ENCODE data around the gene AGBL4. TPM values are rescaled to one million over a fixed set of nuclear protein-coding genes. Genes with fewer than 3 reads are reported as not detected.

AGBL4 gene
- total and polyA plus RNA-seq, 11 donors = 0.40 to 1.4 (median 0.54) TPM; not detected in 3

GRCh38 chr1:48720929-48721328, 1302.8 kb downstream of the AGBL4 start:
- H3K36me3 ChIP-seq = no peaks in the 10 kb centered on the region
- H3K27me3 ChIP-seq = no peaks in the 10 kb centered on the region
- H3K27ac ChIP-seq = no peak overlapping the region
- no peaks in the 10 kb centered on the region for H3K4me1 ChIP-seq
- DNase-seq (no peak), ATAC-seq (no peak)
- H3K4me3 ChIP-seq = no peak overlapping the region
- intact Hi-C loops (cut with DNase I) = no loop called here
- H3K9me3 ChIP-seq = no peaks in the 10 kb centered on the region
- no peak for TF ChIP-seq POLR2A (IDR thresholded peaks at IDR 0.05)
- no peak for TF ChIP-seq CTCF (IDR thresholded peaks at IDR 0.05)

DNA sequence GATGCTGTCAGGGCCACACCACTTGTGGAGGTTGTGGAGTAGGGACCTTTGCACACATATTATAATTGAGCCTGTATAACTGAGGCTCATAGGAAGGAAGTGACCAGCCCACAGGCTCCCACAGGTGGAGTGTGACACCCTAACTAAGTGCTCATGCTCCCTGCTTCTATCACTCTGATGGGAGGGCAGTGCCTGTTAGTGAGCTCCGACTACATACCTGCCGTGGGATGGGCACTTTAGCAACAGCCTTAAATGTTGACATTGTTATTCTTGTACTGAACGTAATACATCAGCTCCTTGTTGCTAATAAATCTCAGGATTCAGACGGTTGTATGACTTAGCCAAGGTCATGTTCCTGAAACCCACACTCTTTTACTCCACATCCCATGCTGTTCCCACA, 1305.0 kb downstream of the AGBL4 start:
- Histone ChIP-seq H3K9me3 (no peaks in the 10 kb centered on the region), H3K36me3 (no peaks in the 10 kb centered on the region), H3K4me3 (no peak overlapping the region), H3K27me3 (no peaks in the 10 kb centered on the region), H3K4me1 (no peaks in the 10 kb centered on the region), H3K27ac (no peak overlapping the region)
- intact Hi-C loops (cut with DNase I) = no loop called here
- DNase-seq (no peak), ATAC-seq (no peak)
- TF ChIP-seq CTCF (IDR thresholded peaks at IDR 0.05) (no peak), POLR2A (IDR thresholded peaks at IDR 0.05) (no peak)
- WGBS, 4 donors = 75 to 84% (median 78%) methylated on average over 4 of the region's 4 CpGs

DNA sequence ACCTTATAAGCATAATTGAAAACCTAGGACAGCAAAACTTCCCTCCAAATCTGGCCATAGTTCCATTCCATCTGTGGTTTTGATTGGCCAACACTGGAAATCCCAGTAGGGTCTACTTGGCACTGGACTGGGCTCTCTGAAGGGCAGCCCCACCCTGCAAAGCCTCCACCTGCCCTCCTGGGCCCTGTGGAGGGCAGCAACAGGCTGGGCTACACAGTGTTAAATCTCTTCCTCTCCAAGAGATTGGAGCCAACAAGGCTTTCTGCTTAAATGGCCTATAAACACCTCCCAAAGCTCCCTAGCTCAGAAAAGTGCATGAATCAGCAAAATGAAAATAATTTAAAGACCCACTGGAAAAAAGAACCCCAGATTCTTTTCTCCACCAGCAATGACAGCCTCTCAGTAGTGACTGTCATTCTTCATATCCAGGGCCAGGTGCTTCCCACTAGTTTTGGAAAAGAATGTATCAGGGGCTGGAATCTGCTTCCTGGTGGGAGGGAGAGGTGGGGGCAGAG, 1305.6 kb downstream of the AGBL4 start:
- DNase-seq = no peak
- H3K4me1 ChIP-seq = no peaks in the 10 kb centered on the region
- no peaks in the 10 kb centered on the region for H3K9me3 ChIP-seq
- ATAC-seq = no peak
- H3K27ac ChIP-seq = no peak overlapping the region
- intact Hi-C loops (cut with DNase I) = no loop called here
- H3K4me3 ChIP-seq = no peak overlapping the region
- no peaks in the 10 kb centered on the region for H3K36me3 ChIP-seq
- H3K27me3 ChIP-seq = no peaks in the 10 kb centered on the region
- no peak for TF ChIP-seq POLR2A (IDR thresholded peaks at IDR 0.05)
- no peak for TF ChIP-seq CTCF (IDR thresholded peaks at IDR 0.05)

- intact Hi-C loops (cut with DNase I) = no loop called here
- Histone ChIP-seq H3K27ac (no peak overlapping the region), H3K9me3 (no peaks in the 10 kb centered on the region), H3K36me3 (no peaks in the 10 kb centered on the region), H3K4me3 (no peak overlapping the region), H3K4me1 (no peaks in the 10 kb centered on the region), H3K27me3 (no peaks in the 10 kb centered on the region)
- DNase-seq (no peak), ATAC-seq (no peak)
- TF ChIP-seq POLR2A (IDR thresholded peaks at IDR 0.05) (no peak), CTCF (IDR thresholded peaks at IDR 0.05) (no peak)
- 92 to 96% (median 94%) methylated on average over 1 of the region's 1 CpG for WGBS, 4 donors
These were observed 1306.7 kb downstream of the AGBL4 start for GRCh38 chr1:48717082-48717481.

Measured in heart left ventricle (tissue), 16 donors.